Measurements from ENCODE around the gene NR3C2. TPM values are rescaled to one million over a fixed set of nuclear protein-coding genes. Genes with fewer than 3 reads are reported as not detected.

The NR3C2 gene
- total and polyA plus RNA-seq, 2 experiments from 2014 or later: 1.2 to 3.0 TPM

DNA sequence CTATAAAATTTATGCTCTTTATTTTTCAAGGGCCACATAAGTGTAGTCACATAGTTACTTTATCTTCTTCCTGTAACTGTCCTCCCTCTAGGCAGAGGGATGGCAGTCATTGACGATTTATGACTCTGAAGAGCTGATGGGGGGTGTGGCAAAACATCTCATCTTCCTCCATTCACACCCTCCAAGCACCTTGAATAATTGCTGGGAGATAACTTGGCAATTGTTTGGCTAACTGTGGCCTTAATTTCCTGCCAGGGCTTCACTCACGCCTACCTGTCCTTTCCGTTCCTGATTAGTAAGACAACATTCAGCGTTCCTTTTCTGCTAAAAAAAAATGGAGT lies 381.1 kb downstream of the NR3C2 start:
- TF ChIP-seq POLR2AphosphoS5 (IDR thresholded peaks at IDR 0.05; ENCODE audit: low read depth) (no peak), STAT1 (IDR thresholded peaks at IDR 0.05; ENCODE audit: unreplicated experiment) (no peak), NANOG (IDR thresholded peaks at IDR 0.05; ENCODE audit: borderline replicate concordance) (no peak), ZNF331 (CRISPR knock-in tag; IDR thresholded peaks at IDR 0.05; ENCODE audit: low read depth) (no peak), JUNB (IDR thresholded peaks at IDR 0.05; ENCODE audit: unreplicated experiment) (no peak), EZH2phosphoT487 (IDR thresholded peaks at IDR 0.05; ENCODE audit: unreplicated experiment) (no peak), ZNF462 (CRISPR knock-in tag; IDR thresholded peaks at IDR 0.05) (no peak)
- TF ChIP-seq, protein P1, sequence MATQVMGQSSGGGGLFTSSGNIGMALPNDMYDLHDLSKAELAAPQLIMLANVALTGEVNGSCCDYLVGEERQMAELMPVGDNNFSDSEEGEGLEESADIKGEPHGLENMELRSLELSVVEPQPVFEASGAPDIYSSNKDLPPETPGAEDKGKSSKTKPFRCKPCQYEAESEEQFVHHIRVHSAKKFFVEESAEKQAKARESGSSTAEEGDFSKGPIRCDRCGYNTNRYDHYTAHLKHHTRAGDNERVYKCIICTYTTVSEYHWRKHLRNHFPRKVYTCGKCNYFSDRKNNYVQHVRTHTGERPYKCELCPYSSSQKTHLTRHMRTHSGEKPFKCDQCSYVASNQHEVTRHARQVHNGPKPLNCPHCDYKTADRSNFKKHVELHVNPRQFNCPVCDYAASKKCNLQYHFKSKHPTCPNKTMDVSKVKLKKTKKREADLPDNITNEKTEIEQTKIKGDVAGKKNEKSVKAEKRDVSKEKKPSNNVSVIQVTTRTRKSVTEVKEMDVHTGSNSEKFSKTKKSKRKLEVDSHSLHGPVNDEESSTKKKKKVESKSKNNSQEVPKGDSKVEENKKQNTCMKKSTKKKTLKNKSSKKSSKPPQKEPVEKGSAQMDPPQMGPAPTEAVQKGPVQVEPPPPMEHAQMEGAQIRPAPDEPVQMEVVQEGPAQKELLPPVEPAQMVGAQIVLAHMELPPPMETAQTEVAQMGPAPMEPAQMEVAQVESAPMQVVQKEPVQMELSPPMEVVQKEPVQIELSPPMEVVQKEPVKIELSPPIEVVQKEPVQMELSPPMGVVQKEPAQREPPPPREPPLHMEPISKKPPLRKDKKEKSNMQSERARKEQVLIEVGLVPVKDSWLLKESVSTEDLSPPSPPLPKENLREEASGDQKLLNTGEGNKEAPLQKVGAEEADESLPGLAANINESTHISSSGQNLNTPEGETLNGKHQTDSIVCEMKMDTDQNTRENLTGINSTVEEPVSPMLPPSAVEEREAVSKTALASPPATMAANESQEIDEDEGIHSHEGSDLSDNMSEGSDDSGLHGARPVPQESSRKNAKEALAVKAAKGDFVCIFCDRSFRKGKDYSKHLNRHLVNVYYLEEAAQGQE (IDR thresholded peaks at IDR 0.05; ENCODE audit: unreplicated experiment): no peak
- DNase-seq (ENCODE audit: low spot score): no peak
- ATAC-seq: no peak
- H3K27ac ChIP-seq (ENCODE audit: low read depth): no peak overlapping the region
- no peak overlapping the region for H3K4me3 Mint-ChIP-seq
- no peaks in the 10 kb centered on the region for H3K27me3 ChIP-seq (ENCODE audit: insufficient read depth)
- no peaks in the 10 kb centered on the region for H3K36me3 Mint-ChIP-seq (ENCODE audit: low read depth)
- no peaks in the 10 kb centered on the region for H3K9me3 Mint-ChIP-seq
- no peaks in the 10 kb centered on the region for H3F3A ChIP-seq (replicated peaks; ENCODE audit: low read depth)
- H3K9me2 ChIP-seq (ENCODE audit: insufficient read depth): no peaks in the 10 kb centered on the region
- H3K4me3 ChIP-seq: no peak overlapping the region
- no peak overlapping the region for H2AFZ ChIP-seq
- H3K36me3 ChIP-seq (ENCODE audit: insufficient read depth): no peaks in the 10 kb centered on the region
- H3K27me3 Mint-ChIP-seq (ENCODE audit: insufficient read depth, low read depth, poor library complexity): no peaks in the 10 kb centered on the region
- peaks cover 26% of the 10 kb centered on the region; the same call in 1 of the 2 replicates for H3K4me1 ChIP-seq (ENCODE audit: insufficient read depth)
- H3K4me1 Mint-ChIP-seq: peaks cover 35% of the 10 kb centered on the region
- no peak overlapping the region for H3K27ac Mint-ChIP-seq
- no peaks in the 10 kb centered on the region for H4K20me1 ChIP-seq (replicated peaks; ENCODE audit: insufficient read depth)
- no peak overlapping the region for H3K4me2 ChIP-seq
- no peaks in the 10 kb centered on the region for H3K79me2 ChIP-seq (replicated peaks; ENCODE audit: insufficient read depth)
